Mesodermal cell (in vitro differentiated cells): Measurements from ENCODE around the gene TMCC3.

Experiments
- H3K27ac ChIP-seq: 2 replicates; pipeline ENCODE4 v1.7.0; 2013; ENCODE audit warnings: mild to moderate bottlenecking, low read depth, low read length, moderate library complexity; ENCODE audit not compliant: severe bottlenecking
- H3K36me3 ChIP-seq: 2 replicates; pipeline ENCODE4 v1.7.1; 2013; ENCODE audit warnings: mild to moderate bottlenecking, low read length, moderate library complexity; ENCODE audit not compliant: control insufficient read depth, insufficient read depth
- H3K4me1 ChIP-seq: one replicate; pipeline ENCODE4 v1.7.1; 2013; ENCODE audit warnings: mild to moderate bottlenecking, low read length; ENCODE audit not compliant: insufficient read depth, control insufficient read depth, poor library complexity, severe bottlenecking
- H3K4me3 ChIP-seq: 2 replicates; pipeline ENCODE4 v1.7.0; 2013; ENCODE audit warnings: low read length, control low read depth, mild to moderate bottlenecking; ENCODE audit not compliant: insufficient read depth, poor library complexity, severe bottlenecking; ENCODE audit errors: extremely low read depth
- H3K9me3 ChIP-seq: 2 replicates; pipeline ENCODE4 v1.7.1; 2013; ENCODE audit warnings: mild to moderate bottlenecking, low read length, moderate library complexity; ENCODE audit not compliant: control insufficient read depth
- WGBS, 2 experiments: methylation state at CpG; one replicate each; pipeline ENCODE4 v1.1.5; 2013; ENCODE audit warnings: missing lambda C conversion rate in 2 of 2; ENCODE audit not compliant: insufficient coverage in 2 of 2; 5-methylcytosine and 5-hydroxymethylcytosine counted together

Gene TMCC3

DNA sequence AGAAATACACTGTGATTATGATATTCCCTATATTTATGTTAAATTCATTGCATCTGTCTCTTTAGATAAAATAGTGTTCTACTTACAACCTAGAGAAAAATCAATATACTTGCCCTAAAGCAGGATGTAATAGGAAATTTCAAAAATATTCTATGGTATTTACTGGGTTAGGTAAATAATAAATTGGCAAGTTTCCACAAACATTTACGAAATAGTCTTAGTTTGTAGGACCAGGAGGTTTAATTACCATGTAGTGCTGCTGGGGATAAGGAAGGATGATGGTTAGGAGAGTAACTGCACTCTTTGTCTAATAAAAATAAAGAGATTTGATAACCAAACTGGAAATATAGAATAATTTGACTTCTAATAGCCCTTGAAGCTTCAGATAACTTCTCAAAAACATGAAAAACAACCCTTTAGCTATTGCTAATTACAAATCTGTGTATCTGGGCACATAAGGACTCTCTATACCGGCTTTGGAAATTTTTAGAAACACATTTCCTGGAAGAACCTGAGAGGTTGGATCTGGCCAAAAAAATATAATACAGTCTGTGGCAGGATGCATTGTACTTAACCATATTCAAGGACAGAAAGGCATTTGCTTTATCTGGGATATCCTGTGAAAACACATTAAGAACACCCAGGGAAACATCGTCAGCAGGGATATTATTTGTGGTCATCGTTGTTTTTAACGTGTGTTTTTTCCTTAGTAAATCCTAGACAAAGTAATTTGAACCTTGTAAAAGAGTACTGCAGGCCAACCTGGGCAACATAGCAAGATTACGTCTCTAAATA is 36.7 kb upstream of the TMCC3 start:
- H3K27ac ChIP-seq = no peak overlapping the region
- H3K9me3 ChIP-seq = no peaks in the 10 kb centered on the region
- no peaks in the 10 kb centered on the region for H3K36me3 ChIP-seq
- 84 to 97% methylated on average over 3 to 5 of the region's 6 CpGs for WGBS, 2 experiments
- H3K4me3 ChIP-seq = no peak overlapping the region
- H3K4me1 ChIP-seq = no peaks in the 10 kb centered on the region

DNA sequence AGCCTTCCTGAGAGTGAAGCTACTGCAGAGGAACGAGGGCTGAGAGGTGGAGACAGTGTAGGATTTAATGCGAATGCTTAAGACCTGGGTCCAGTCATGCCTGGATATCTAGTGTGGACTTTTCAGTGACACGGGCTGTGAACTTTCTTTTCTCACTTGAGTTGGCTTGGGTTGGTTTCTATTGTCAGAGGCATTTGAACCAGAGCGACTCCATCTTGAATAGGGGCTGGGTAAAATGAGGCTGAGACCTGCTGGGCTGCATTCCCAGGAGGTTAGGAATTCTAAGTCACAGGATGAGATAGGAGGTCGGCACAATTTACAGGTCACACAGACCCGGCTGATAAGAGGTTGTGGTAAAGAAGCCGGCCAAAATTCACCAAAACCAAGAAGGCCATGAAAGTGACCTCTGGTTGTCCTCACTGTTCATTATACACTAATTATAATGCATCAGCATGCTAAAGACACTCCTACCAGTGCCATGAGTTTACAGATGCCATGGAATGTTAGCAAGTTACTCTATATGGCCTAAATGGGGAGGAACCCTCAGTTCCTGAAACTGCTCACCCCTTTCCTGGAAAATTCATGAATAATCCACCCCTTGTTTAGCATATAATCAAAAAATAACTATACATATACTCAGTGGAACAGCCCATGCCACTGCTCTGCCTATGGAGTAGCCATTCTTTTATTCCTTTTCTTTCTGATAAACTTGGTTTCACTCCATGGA is 34.2 kb upstream of the TMCC3 start:
- Histone ChIP-seq H3K36me3 (no peaks in the 10 kb centered on the region), H3K4me1 (no peaks in the 10 kb centered on the region), H3K9me3 (no peaks in the 10 kb centered on the region), H3K27ac (no peak overlapping the region), H3K4me3 (no peak overlapping the region)
- 93 to 95% methylated on average over 5 to 6 of the region's 7 CpGs for WGBS, 2 experiments

DNA sequence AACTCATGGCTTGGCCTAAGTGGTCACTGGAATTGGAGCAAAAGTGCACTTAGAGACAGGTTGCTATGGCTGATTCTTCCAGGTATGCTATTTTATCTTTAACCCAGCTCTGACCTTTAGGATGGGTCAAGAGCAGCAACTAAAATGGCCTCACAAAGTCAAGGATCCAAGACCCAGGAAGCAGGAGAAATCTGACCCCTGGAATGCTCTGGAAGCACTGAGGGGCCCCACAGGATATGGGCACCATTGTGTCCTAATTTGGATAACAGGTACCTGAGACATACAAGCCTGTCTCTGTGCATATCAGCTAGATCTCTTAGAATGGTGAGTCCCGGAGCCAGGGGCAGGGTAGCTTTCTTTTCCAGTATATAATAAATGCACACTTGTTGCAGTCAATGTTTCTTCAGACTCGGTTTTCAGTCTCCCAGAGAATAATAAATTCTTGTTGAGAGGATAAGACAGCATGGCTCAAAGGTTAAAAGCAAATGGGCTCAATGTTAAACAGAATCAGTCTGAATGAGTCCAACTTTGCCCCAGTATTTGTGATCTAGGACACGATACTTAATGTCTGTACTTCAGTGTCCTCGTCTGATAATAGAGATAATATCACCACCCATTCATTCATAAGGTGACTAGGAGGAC is 29.3 kb upstream of the TMCC3 start:
- no peaks in the 10 kb centered on the region for H3K9me3 ChIP-seq
- H3K4me3 ChIP-seq = no peak overlapping the region
- no peaks in the 10 kb centered on the region for H3K4me1 ChIP-seq
- H3K27ac ChIP-seq = no peak overlapping the region
- 89% methylated on average over 2 of the region's 4 CpGs; no CpG with 5 or more reads in 1 of the 2 experiments for WGBS, 2 experiments
- no peaks in the 10 kb centered on the region for H3K36me3 ChIP-seq

DNA sequence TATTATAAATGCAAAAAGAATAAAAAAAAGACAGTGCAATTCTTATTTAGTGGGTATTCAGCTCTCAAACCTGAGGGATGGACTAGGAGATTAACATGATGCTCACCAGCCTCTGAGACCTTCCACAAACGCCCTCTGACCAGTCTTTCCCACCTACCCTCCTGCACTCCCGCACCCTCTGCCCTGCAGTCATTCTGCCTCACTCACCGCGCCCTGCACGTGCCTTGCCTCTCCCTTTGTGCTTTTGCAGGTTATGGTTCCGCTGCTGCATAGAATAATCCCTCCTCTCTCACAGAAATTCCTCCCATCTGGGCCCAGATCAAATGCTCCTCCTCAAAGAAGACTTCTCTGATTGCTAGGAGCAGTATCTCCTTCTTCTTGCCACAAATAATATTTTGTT is 28.5 kb upstream of the TMCC3 start:
- Histone ChIP-seq H3K36me3 (no peaks in the 10 kb centered on the region), H3K9me3 (no peaks in the 10 kb centered on the region), H3K4me1 (no peaks in the 10 kb centered on the region), H3K4me3 (no peak overlapping the region), H3K27ac (no peak overlapping the region)
- 88 to 92% methylated on average over 2 to 6 of the region's 6 CpGs for WGBS, 2 experiments

DNA sequence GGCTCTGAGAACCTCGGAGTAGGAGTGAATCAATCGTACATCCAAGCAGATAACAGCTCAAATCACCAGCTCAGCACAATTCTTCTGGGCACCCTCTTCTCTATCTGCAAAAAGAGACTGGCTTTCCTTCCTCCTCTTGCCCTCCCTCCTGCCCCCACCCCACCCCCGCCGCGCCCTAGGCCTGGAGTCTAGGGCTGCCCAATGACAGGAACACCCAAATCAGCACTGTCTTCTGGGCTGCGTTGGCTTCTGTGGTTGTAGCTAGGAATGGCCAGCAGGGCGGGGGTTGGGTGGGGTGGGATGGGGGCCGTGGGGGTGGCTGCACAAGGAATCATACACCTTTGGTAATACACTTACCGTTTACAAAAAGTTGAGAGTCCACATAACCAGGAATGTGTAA is 28.0 kb upstream of the TMCC3 start:
- Histone ChIP-seq H3K4me3 (no peak overlapping the region), H3K4me1 (no peaks in the 10 kb centered on the region), H3K36me3 (no peaks in the 10 kb centered on the region), H3K9me3 (no peaks in the 10 kb centered on the region), H3K27ac (no peak overlapping the region)
- WGBS, 2 experiments = 83 to 92% methylated on average over 1 to 2 of the region's 9 CpGs

DNA sequence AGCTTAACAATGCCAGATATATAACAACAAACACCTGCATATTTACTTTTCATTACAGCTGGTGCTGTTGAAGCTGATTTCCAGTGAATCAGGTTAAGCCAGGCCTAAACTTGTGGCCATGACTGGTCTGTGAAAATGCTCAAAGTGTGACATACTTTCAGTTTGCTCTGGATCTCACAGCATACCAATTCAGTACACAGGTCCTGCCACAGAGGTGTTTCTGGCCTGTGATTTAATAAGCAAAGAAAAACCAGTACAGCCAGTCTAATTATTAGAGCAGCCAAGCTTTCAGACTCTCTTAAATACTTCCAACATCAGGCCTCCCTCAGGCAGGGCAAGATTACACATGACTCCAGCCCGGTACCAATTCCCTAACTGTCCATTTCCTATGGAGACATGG is 27.4 kb upstream of the TMCC3 start:
- H3K9me3 ChIP-seq = no peaks in the 10 kb centered on the region
- H3K4me1 ChIP-seq = no peaks in the 10 kb centered on the region
- whole genome bisulfite sequencing, 2 experiments = no CpG with 5 or more reads among the region's 1 CpG
- H3K27ac ChIP-seq = no peak overlapping the region
- H3K4me3 ChIP-seq = no peak overlapping the region
- no peaks in the 10 kb centered on the region for H3K36me3 ChIP-seq

DNA sequence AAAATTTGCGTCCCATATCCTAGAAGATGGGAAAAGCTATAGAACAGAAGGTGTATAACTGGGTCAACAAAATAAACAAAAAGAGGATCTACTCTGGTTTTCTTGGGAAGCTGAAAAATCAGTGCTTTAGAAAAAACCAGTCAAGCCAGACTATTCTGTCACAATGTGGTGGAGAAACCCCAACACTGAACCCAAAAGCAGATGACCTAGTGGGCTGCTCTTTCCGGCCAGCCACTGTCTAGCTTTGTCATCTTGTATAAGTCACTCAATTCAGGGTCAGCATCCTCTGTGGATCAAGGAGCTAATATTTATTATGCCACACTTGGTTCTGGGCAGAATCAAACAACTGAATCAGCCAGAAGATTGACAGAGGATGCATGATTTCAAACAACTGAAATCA is 26.6 kb upstream of the TMCC3 start:
- 90 to 92% methylated on average over 1 of the region's 2 CpGs for WGBS, 2 experiments
- H3K36me3 ChIP-seq = no peaks in the 10 kb centered on the region
- H3K9me3 ChIP-seq = no peaks in the 10 kb centered on the region
- no peak overlapping the region for H3K4me3 ChIP-seq
- no peaks in the 10 kb centered on the region for H3K4me1 ChIP-seq
- no peak overlapping the region for H3K27ac ChIP-seq

DNA sequence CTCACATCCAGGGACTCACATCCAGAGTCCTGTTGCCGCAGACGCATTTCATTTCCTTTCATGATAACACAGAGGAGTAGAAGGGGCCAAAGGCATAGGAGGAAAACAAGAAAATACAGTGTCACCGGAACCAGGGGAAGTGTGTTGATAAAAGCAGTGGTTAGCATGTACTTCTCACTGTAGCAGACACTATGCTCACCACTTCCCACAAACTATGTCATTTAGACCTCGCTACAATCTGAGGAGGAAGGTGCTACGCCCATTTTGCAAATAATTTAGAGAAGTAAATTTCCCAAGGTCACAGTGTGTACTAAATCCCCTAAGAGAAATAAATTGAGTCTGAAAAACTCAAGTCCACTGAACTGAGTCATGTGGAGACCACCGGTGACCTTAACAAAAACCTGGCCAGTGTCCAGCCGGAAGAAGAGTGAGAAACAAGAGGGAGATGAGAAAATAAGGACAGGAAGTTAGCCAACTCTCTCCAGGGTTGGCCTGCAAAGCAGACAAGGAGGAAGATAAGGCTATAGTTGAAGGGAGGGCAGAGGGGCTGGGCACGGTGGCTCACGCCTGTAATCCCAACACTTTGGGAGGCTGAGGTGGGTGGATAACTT is 25.8 kb upstream of the TMCC3 start:
- Histone ChIP-seq H3K4me3 (no peak overlapping the region), H3K4me1 (no peaks in the 10 kb centered on the region), H3K9me3 (no peaks in the 10 kb centered on the region), H3K27ac (no peak overlapping the region), H3K36me3 (no peaks in the 10 kb centered on the region)
- WGBS, 2 experiments = 93 to 96% methylated on average over 4 of the region's 9 CpGs

DNA sequence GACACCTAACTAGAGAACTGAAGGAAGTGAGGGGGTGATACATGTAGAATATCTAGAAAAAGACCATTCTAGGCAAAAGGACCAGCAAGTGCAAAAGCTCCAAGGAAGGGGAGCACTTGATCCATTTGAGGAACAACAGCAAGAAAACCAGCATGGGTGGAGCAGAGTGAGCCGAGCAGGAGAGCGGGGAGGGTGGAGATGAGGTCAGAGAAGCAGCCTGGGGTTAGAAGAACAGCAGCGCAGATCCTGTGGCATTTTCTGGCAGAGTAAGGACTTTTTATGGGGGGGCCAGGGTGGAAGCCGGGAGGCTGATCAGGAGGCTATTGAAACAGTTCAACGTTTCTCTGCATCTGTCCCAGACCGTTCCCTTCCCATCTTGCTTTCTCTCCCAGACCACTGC is 24.5 kb upstream of the TMCC3 start:
- 68 to 90% methylated on average over 3 to 4 of the region's 6 CpGs for WGBS, 2 experiments
- no peaks in the 10 kb centered on the region for H3K4me1 ChIP-seq
- H3K9me3 ChIP-seq = no peaks in the 10 kb centered on the region
- H3K27ac ChIP-seq = no peak overlapping the region
- no peaks in the 10 kb centered on the region for H3K36me3 ChIP-seq
- H3K4me3 ChIP-seq = no peak overlapping the region

DNA sequence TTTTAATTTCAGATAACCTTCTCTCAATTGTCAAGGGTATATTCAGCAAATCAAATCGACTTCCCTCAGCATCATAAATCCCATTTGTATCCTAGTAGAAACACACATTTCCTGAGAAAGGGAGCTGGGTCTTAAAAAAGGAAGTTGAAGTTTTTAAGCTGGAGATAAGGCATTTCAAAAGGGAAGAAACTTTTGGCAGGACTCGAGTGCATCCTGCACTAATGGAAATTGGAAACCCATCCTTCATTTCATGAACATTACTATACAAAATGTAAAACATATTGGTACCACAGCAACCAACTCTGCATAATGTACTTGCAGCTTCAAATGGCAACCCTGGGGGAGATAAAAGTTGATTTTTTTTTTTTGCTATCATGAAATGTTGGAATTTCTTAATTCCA is 23.7 kb upstream of the TMCC3 start:
- H3K9me3 ChIP-seq = no peaks in the 10 kb centered on the region
- WGBS, 2 experiments = no CpG with 5 or more reads among the region's 2 CpGs
- no peaks in the 10 kb centered on the region for H3K4me1 ChIP-seq
- H3K36me3 ChIP-seq = no peaks in the 10 kb centered on the region
- no peak overlapping the region for H3K27ac ChIP-seq
- no peak overlapping the region for H3K4me3 ChIP-seq
